ENCODE measurements around the gene RAPGEF4.
"Not testable (repeated sequence)": the region's sequence is repeated elsewhere in the genome, so short reads cannot be mapped to it uniquely, and the experiment has no call there.

The RAPGEF4 gene

DNA sequence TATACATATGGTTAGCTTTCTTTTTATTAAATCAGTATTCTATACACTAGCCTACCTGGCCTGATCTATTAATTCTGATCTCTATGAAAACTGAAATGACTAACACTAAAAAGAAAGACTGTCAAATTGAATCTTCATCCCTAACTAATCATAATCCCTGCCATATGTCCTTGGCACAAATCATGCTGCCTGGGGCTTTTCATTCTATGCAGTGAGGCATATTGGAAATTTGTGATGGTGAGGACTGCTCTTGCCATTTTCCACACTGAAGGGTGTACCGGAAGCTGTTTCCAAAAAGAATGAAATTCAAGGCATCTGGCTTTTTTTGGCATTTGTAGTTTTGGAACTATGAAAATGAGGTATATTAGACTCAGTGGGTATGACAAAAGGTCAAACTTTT is 39.7 kb downstream of the RAPGEF4 start:
- DNase-seq, result no peak

GRCh38 chr2:172777431-172777830 is 41.8 kb downstream of the RAPGEF4 start:
- no peak for DNase-seq

- DNase-seq, result no peak
Measured at GRCh38 chr2:172782506-172783164, 47.0 kb downstream of the RAPGEF4 start.

DNA sequence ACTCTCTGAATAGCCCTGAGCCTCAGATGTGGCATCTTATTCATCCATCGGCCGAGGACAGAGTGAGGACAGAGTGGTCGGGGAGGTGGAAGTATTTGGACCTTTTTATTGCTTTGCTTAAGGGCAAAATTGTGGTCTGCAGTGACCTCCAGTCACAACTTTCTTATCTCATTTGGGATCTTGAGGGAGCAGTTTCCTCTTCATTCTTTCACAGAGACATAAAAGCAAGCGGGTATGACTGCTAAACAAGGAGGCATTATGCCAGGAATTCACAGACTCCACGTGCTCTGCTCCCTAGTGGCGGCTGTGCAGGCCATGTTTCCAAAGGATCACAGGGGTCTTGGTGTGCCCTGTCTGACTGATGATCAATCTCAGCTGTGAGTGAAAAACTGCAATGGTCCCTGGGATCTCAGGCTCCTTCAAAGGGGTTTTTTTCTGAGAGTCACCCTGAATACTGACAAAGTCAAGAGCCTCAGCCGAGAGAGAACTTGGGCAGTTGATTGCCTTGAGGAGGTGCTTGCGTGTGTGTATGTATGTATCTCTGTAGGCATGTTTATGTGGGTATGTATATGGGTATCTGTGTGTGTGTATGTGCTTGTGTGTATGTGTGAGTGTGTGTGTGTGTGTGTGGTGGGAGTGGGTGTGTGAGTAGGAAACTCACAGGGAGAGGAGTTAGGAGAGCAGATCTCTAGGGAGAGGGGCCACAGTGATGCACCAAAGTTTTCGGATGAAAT is 47.7 kb downstream of the RAPGEF4 start:
- no peak for DNase-seq

DNA sequence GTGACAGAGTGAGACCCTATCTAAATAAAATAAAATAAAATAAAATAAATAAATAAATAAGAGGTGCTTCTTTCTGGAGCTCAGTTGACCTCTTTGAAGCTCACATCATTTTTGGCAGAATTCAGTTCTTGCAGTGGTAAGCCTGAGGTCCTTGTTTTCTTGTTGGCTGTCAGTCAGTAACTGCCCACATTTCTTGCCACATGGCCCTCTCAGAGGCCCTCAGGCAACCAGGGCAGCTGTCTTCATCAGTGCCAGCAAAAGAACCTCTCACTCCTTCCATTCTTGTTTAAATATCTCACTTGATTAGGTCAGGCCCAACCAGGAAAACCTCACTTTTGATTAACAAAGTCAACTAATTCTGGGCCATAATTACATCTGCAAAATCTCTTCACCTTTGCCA is 53.2 kb downstream of the RAPGEF4 start:
- DNase-seq, result no peak

GRCh38 chr2:172790404-172790803 is 54.8 kb downstream of the RAPGEF4 start:
- no peak for DNase-seq

GRCh38 chr2:172791953-172792352 is 56.3 kb downstream of the RAPGEF4 start:
- no peak for DNase-seq

- no peak for DNase-seq
Measured at GRCh38 chr2:172792711-172793110, 57.1 kb downstream of the RAPGEF4 start.

DNA sequence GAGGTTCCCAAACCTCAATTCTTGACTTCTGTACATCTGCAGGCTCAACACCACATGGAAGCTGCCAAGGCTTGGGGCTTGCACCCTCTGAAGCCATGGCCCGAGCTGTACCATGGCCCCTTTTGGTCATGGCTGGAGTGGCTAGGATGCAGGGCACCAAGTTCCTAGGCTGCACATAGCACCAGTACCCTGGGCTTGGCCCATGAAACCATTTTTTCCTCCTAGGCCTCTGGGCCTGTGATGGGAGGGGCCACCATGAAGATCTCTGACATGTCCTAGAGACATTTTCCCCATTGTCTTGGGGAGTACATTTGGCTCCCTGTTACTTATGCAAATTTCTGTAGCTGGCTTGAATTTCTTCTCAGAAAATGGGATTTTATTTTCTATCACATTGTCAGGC is 67.7 kb downstream of the RAPGEF4 start:
- not testable (repeated sequence) for DNase-seq

DNA sequence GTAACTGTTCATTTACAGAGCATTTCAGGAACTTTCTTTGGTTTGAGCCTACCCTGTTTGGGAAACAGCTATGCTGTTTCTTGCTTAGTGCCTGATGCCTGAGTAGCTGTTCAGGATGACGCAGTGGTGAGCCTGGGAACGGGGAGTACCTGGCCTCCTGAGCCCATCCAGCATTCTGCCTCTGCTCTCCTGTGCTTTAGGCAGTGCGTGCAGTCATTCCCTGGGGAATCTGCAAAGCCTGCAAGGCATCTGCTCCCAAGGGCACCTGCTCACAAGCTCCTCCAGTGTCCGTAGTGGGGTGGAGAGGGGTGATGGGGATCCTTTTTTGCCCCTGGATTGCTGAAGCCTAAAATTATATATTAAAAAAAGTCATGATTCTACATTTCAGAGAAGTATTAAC is 68.8 kb downstream of the RAPGEF4 start:
- no peak for DNase-seq

GRCh38 chr2:172806493-172806892 is 70.8 kb downstream of the RAPGEF4 start:
- DNase-seq, result peak; percentile 45

GRCh38 chr2:172806996-172807395 is 71.4 kb downstream of the RAPGEF4 start:
- DNase-seq, result no peak

DNA sequence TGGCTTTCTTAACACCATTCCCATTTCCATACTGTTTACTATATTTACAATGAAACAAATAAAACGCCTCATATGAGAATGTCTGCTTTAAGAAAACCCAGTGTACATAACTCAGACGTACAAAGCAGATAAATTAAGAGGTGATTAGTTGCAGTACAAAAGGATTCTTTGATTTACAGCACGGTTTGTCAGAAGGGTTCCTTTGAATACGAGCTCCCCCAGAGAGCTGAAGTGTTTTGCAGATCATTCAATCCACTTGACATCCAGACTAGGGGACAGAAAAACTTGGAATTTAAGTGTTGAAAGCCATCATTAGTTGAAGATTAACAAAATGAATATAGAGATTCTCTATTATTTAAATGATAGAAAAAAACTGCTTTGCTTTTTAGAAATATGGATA is 72.5 kb downstream of the RAPGEF4 start:
- DNase-seq, result no peak

GRCh38 chr2:172811027-172811426 is 75.4 kb downstream of the RAPGEF4 start:
- no peak for DNase-seq

GRCh38 chr2:172812158-172812744 is 76.6 kb downstream of the RAPGEF4 start:
- no peak for DNase-seq

DNA sequence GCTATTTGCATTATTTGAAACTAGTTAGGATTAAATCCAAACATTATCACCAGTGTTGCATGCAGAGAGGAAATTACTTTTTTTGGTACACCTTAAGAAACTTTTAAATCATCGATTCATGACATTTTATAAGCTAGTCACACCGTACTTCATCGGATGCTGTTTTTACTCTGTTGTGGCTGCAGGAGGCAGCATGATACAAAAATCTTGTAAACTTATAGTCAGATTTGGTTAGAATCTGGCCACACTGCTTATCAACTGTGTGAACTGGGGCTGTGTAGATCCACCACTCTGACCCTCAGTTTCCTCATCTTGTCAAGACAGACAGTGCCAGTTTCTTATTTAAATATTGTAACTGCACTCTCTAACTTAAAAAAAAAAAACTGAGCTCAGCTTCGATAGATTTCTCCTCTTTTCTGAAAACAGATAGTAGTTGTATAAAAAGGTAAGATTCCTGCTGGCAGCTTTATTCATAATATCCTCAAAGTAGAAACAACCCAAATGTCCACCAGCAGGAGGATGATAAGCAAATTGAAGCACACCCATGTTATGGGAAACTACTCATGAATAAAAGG is 77.8 kb downstream of the RAPGEF4 start:
- DNase-seq, result no peak

DNA sequence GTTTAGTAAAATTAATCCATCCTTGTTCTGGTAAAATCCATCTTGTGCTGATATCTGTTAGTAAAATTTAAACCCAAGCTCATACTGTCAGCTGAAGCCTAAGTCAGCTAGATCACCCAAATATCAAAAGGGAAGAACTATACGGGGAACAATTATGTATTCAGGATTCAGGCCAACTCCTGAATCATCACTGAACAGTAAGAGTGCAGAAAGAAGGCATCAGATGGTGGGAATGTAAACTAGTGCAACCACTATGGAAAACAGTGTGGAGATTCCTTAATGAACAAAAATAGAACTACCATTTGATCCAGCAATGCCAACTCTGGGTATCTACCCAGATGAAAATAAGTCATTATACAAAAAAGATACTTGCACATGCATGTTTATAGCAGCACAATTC is 81.8 kb downstream of the RAPGEF4 start:
- DNase-seq, result no peak

DNA sequence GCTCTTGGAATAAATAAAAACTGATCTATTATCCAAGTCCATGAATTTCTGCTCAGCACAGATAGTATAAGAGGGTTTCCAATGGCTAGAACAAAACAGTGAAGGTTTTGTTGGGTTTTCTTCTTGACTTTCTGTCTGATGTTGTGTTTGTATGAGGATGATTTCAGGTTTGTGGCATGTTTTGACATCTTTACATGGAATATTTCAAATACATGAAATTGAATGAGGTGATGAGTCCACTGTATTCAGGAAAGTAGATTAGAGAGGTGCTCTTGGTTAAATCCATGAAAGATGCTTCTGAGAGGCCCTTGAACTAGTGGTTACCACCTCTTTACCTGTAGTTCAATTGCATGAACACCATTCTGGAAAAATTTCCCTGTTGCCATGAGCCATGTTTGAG is 84.3 kb downstream of the RAPGEF4 start:
- DNase-seq, result no peak

DNA sequence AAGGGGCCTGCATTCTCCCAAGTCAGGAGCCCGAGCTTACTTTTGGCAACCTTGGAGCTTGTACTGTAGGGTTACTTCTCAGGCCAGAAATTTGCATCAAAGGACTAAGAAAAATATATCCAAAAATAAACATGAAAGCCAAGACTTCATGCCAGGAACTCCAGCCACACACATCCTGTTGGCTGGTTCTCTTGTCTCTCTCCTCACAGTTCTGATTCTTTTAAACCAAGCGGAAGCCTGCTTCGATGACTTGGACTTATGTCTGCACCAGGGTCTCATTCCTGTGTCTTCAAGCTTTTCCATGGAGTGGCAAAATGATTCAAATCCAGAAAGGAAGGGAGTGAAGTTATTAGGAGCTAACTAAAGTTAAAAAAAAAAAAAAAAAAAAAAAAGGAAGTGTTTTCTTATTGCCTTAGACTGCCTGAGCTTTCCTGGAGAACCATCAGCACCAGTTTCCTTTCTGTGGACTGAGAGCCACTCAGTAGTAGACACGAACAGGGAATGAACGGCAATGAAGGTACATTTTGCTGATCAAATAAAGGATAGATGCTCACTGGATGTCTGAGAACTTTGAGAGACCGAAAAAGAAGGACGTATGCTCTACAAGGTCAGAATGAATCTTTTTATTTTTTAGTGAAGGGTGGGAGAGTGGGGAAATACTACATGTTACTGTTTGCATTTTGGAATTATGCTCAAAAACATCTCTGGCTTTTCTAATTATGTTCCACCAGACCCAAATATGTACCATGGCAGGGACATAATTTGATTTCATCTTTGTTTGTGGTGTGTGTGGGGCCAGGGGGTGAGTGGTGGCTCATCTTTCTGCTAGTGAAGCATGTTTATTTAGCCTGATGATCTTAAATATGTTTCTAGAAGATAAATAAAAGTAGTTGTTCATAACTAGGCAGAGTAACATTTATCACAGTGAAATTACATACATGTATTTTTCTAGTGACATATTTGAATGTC is 86.0 kb downstream of the RAPGEF4 start:
- no peak for DNase-seq

DNA sequence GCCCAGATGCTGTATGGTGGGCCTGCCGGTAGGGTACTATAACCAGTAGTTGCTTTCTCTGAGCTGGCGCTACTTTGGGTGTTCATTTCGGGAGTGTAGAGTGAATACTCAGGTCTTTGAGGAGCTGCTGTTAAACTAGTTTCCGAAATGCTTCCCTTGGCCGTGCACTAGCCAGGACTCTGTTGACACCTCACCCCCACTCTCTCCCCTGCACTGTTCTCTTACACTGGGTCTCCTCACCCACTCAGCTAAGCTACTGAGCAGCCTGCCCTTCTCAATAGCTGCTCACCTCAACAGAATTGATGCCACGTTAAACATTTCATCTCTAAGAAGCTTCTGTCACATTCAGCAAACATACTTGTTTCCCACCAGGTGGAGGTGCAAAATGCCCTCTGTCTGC is 86.9 kb downstream of the RAPGEF4 start:
- DNase-seq, result no peak

DNA sequence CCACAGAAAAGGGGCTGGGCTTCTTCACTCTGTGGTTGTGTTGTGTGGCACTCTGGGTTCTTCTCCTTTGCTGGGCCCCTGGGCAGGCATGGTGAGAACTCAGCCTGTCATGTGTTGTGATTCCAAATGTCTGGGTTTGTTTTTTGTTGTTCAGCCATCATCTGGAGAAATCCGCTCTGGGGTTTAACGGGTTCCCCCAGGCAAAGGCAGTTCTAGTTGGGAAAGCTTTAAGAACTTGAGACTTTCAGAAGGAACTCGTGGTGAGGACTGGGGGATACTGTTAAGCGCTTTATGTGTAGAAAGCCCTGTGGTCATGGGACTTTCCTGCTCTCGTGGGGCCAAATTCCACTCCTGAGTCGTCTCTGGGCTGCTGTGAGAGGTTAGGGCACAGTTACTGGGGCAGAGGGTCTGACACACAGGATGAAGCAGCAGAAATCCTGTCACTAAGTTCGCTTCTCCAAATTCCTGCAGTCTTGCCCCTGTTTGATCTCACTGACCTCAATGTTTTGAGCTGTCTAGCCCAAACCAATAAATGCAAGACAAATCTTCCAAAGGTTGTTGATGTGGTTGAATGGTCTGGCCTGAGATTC is 87.7 kb downstream of the RAPGEF4 start:
- no peak for DNase-seq

GRCh38 chr2:172826522-172826921 is 90.9 kb downstream of the RAPGEF4 start:
- no peak for DNase-seq
